GM19193 (cell line): ENCODE measurements around the gene COG5.

Experiments used
- POLR2A ChIP-seq: IDR thresholded peaks from 4 replicates; pipeline ENCODE4 v1.6.1; 2011; ENCODE audit not compliant: insufficient read depth, insufficient read length; ENCODE audit errors: extremely low read depth

COG5 gene

DNA sequence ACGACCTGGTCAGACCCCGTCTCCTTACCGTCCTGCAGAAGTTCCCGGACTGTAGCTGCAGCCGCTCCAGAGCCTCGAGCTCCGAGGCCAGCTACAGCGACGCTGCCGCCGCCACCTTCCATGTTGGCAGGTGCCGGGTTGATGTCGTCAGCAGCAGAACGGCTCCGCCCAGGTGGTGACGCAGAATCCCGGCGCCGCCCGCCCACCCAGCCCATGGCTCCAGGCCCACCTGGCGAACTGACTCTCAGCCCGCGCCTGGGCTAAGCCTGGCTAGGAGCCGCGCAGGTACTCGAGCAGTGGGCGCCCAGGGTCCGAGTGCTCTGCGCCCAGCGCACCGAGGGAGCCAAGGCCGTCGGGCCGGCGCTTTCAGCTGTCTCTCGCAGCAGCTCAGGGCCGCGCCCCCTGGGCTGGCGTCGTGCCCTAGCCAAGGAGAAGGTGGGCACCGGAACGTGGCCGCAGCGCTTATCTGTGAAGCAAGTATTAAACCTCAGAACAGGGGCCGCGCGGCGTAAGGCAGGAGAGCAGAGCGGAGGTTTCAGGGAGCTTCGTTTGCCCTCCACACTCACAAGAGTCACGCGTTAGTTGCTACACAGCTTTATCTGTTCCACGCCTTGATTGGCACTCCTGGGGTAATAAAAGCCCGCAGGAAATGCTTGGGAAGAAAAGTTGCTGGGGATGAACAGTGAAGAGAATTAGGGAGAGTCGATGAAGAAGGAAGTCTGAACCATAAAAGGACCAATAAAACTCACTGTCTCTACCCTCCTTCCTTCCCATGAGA is at the start of gene COG5, which contains the start of gene DUS4L:
Gene COG5 (minus strand): TSS at position 146 of the 778 bp plus-strand sequence. CDS start 24 bp downstream, at position 122.
Gene DUS4L (plus strand): TSS at position 197 of the 778 bp plus-strand sequence. CDS start 3,100 bp downstream, outside the sequence.
- TF ChIP-seq POLR2A: peak; percentile 87

DNA sequence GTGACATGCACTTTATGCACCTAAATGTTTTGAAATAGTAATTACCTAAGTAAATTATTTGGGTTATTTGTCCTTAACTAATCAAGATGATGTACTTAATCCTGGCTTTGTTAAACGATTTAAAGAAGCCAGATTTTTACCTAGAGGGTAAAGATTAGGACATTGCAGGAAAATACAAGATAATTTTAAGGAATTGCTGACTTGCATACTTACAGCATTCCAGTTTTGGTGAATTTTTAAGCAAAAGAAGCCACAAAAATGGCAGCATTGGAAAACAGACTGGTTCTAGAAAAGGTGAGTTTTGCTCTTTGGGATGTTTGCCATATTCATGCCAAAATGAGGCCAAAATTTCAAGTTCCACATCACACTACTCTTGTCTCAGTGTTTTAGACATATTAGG is 49.7 kb upstream of the COG5 start:
- TF ChIP-seq POLR2A: no peak

DNA sequence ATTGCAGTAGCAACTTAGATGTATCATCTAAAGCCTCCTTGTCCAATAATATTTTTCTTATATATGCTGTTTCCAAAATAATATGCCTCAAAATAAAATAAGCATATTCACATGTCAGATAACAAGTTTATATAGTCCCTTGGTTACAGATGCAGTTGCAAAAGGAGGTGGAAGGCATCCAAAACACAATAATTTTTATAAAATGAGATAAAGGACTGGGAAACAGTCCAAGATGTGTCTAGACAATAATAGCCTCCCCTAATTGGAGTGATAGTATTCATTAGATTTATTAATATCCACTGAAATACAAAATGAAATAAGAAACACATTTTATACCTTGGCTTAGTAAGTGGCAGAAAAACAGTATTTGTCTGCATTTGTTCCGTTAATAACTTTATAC is 46.6 kb upstream of the COG5 start:
- TF ChIP-seq POLR2A: no peak

DNA sequence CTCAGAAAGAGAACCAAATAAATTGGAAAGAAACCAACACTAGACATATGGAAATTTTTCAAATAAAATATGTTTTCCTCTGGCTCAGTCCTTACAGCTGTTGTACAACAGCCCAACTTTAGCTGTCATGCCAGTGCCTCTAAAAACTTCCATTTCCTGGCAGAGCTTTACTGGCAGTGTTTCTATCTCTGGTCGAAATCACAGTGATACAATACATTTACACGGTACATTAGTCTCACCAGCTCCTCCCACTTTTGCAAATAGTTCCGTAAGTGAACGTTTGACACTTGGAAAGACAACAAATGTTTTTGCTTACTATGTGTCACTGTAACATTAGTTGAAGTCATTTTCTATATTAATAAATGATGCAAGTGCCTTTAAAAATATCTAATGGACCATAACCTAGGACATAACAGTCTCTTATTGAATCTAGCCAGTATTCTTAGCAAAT is 46.1 kb upstream of the COG5 start:
- TF ChIP-seq POLR2A: no peak

DNA sequence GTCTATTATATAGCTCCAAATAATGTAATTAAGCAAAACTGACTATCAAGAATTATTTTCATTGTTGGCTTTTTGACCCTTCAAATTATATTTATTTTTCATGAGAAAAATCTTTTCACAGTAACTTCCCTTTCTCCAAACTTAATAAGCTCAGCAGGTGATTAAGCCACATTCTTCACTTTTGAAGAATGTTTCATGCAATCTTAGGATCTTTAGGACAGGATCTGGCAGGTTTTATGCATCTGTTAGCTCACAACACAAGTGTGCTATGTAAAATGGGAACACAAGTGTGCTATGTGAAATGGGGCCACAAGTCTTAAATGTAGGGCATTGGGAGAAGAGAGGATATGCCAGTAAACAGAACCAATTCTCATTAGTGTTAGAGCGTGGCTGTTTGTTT is 42.6 kb upstream of the COG5 start:
- no peak for TF ChIP-seq POLR2A

DNA sequence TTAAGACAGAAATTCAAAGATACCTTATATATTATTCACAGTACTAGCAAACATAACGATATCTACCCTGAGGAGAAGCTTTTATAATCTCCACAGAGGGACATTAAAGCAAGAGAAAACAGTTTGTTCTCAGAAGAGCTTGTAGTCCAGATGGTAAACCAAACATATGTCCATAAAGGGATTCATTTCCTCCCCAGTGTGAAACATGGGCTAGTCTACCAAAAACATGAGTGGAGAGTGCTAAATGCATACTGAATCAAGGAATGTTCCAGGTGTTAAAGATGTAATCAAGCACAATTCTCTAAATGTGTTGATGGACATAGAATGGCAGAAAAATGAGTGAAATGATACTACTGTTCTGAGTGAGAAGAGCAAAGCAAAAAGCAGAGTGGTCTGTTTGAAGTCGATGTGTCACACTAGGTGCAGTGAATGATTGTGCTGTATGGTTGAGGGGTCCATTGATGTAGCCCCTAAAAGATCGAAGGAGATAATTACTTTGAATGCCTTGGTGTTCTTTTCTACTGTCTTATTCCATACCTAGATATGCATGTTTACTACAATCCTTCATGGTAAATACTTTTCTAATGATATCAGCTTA is 41.6 kb upstream of the COG5 start:
- TF ChIP-seq POLR2A: no peak

DNA sequence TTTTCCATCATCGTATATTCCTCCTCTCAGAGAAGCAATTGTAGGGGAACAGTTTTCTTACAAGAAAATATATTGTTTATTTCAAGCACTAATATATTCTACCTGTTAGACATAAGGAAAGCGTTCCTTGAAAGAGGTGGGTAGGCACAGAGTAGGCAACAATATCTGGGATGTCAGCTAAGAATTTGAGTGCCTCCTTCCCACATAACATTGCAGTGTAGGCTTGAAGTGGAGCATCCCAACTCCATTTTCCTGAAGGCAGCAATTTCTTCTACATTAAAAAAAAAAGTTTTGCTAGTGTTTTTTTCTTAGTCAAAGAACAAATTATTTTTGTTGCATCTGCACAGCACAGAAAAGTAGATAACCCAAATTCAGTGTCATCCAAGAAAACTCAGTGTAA is 37.1 kb upstream of the COG5 start:
- TF ChIP-seq POLR2A: no peak

DNA sequence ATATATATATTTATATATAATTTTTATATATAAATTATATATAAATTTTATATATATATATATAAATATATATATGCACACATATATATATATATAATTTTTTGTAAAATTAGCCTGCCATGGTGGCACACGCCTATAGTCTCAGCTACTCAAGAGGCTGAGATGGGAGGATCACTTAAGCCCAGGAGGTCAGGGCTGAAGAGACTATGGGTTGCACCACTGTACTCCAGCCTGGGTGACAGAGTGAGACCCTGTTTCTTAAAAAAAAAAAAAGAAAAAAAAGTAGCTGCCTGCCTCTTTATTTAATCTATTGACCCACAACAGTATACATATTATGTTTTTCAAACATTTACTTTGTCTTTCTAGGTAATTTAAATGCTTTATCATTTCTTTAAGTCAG is 35.5 kb upstream of the COG5 start:
- no peak for TF ChIP-seq POLR2A

DNA sequence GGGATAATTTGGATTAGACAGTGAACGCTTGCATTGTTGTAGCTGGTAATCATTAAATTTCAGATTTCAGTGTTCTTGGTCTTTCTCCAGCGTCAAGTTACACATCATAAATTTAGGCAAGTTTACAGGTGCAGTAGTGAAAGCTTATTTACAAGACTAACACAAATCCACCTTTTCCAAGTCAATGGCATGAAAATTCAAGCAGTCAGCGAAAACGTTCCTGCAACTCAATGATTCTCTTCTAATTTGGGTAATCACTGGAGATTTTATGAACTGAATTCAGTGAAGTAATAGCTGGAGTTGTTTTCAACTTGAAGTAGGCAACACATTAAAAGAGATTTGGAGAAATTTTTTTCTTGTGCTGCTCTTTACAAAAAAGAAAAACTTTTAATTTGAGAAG is 34.2 kb upstream of the COG5 start:
- TF ChIP-seq POLR2A: no peak

DNA sequence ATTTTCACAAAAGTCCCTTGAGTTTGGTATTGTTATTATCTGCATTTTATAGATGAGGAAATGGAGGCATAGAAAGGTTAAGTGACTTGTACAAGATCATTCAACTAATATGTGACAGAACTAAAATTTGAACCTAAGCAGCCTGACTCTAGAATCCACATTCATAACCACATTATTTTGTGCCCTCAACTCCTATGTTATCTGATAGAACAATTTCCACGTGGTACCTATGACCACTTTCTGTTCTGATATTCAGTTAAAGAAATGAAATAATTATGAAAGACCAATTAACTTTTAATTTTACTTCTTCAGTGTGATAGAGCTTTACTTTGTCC is 33.8 kb upstream of the COG5 start:
- TF ChIP-seq POLR2A: no peak

DNA sequence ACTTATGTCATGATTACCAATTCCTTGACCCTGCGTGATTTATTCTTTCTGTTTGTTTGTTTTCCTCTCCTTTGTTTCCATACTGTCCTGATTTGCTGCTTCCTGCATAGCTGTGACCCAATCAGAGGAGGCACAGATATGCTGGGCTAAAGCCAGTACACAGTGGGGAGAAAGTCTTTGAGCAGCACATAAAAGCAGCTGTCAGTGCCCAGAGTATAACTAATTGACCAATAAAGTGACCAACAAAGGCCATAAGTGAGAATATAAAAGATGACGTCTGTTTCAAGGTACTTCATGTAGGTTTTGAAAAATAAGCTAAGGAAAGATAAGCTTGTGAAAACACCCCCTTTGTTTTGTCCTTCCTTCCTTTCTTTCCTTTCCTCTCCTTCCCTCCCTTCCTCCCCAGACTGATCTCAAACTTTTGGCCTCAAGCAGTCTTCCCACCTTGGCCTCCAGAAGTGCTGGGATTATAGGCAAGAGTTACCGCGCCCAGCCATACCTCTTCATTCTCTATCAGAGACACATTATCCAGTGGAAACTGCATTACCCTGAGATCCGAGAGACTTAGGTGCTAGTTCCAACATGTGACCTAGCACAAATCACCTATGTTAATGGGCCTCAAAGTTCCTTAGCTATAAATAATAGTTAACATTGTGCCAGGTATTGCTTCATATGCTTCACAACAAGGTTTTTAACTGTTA is 33.3 kb upstream of the COG5 start:
- no peak for TF ChIP-seq POLR2A

DNA sequence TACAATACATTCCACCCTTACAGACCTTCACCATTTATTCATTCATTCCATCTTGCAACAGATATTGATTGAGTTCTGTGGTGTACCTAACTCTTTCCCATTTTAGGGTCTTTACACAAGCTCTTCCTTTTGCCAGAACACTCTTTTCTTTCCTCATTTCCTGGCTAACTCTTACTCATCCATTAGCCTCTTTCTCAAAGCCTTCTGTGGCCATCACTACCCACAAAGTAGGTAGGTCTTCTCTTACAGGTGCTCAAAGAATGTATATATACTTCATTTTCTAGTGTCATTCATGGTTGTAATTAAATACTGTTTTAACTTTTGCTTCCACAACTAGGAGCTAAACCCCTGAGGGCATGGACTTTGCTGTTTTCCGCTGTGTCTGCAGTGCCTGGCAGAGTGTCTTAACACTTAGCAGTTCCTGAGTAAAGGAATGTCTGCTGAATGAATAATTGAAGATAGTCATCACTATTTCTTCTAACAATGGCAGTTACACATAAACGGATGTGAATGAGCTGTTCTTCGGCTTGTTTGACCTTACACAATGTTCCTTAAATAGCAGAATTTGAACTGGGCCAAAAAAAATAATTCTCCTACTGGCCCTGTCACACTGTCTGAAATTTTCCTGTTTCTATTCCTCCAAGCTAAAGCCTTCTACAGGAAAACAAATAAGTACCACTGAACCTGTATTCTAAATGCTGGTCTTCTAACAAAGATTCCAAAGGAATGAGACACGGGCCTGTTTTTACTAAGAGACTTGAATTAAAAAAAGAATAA is 31.4 kb upstream of the COG5 start:
- no peak for TF ChIP-seq POLR2A

DNA sequence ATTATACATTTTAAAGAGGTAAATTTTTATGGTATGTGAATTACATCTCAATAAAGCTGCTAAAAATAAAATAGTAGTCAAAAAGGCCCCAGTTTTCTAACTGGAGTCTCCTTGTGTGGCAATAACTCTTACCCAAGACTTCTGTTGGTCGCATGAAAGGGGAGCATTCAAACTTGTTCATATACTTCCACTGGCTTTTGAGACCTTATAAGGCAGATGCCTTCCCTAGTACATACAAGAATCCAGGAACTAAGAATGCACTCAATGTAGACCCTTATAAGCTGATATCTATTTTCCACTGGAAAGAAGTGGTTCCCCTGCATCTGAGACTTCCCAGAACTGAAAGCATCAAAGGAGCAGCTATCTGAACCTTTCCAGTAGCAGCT is 29.3 kb upstream of the COG5 start:
- TF ChIP-seq POLR2A: no peak

DNA sequence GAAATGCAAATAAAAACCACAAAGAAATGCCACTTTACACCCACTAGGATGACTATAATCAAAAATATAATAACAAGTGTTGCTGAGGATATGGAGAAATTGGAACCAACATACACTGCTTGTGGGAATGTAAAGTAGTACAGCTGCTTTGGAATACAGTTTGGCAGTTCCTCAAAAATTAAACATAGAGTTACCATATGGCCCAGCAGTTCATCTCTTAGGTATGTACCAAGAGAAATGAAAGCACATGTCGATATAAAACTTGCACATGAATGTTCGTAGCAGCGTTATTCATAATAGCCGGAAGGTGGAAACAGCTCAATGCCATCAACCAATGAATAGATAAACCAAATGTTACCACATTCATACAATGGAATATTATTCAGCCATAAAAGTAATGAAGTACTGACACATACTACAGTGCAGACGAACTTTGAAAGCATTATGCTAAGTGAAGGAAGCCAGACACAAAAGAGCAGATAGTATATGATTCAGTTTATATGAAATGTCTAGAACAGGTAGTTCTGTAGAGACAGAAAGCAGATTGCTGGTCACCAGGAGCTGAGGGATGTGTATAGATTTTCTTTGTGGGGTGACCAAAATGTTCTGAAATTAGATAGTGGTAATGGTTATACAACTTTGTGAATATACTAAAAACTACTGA is 28.8 kb upstream of the COG5 start:
- TF ChIP-seq POLR2A: no peak
